IMR-90 (cell line): ENCODE measurements around the gene MSH3. TPM values are rescaled to one million over a fixed set of nuclear protein-coding genes. Genes with fewer than 3 reads are reported as not detected.

ENCODE experiments used
- ATAC-seq: fragments of 200-7000 bp; cut with Tn5 transposase; 2 replicates; pipeline ENCODE4 v1.9.1; 2020; ENCODE audit warnings: low read depth, mild to moderate bottlenecking, moderate library complexity
- BruUV-seq: library from RNA; stranded (reverse); fragments of 400-500 nt; replicated peaks from 2 replicates; lab custom pipeline; 2021; lab: Mats Ljungman, UMichigan
- CTCF ChIA-PET: fragments of 300-600 bp; formaldehyde crosslinking; extraction: SDS; loops from one replicate; lab custom pipeline; 2021; ENCODE audit warnings: antibody characterized with exemption; lab: Yijun Ruan, JAX
- POLR2A ChIA-PET: fragments of 300-600 bp; sonication (Branson Sonifier 250); formaldehyde crosslinking; loops from one replicate; lab custom pipeline; 2022; ENCODE audit warnings: antibody characterized with exemption; ENCODE audit not compliant: unreplicated experiment; lab: Charles Lee
- DNase-seq: peaks from one replicate; pipeline ENCODE4 v3.0.0; 2013
- H2AFZ ChIP-seq: replicated peaks from 2 replicates; pipeline ENCODE3; 2013; ENCODE audit warnings: low read length, mild to moderate bottlenecking; ENCODE audit not compliant: poor library complexity
- H2AK5ac ChIP-seq: 2 replicates; pipeline ENCODE4 v1.6.1; 2013; ENCODE audit warnings: low read depth, low read length, inconsistent platforms
- H2AK9ac ChIP-seq: replicated peaks from 2 replicates; pipeline ENCODE3; 2013; ENCODE audit warnings: mild to moderate bottlenecking, low read depth, low read length, moderate library complexity; ENCODE audit not compliant: poor library complexity
- H2BK120ac ChIP-seq: 2 replicates; pipeline ENCODE4 v1.6.1; 2013; ENCODE audit warnings: low read depth, low read length, inconsistent platforms
- H2BK15ac ChIP-seq: 3 replicates; pipeline ENCODE4 v1.6.1; 2013; ENCODE audit warnings: low read depth, low read length, inconsistent platforms
- H2BK20ac ChIP-seq: 2 replicates; pipeline ENCODE4 v1.6.1; 2013; ENCODE audit warnings: low read depth, mild to moderate bottlenecking, inconsistent platforms, low read length, moderate library complexity
- H2BK5ac ChIP-seq: 2 replicates; pipeline ENCODE4 v1.6.1; 2013; ENCODE audit warnings: mild to moderate bottlenecking, low read depth, low read length, inconsistent platforms; ENCODE audit not compliant: poor library complexity, severe bottlenecking
- H3K14ac ChIP-seq: replicated peaks from 2 replicates; pipeline ENCODE4 v1.6.1; 2013; ENCODE audit warnings: low read depth, low read length, inconsistent platforms
- H3K18ac ChIP-seq: 2 replicates; pipeline ENCODE4 v1.6.1; 2013; ENCODE audit warnings: low read depth, low read length, control low read depth
- H3K23ac ChIP-seq: 2 replicates; pipeline ENCODE4 v1.6.1; 2013; ENCODE audit warnings: low read depth, low read length, inconsistent platforms
- H3K27ac ChIP-seq: 2 replicates; pipeline ENCODE4 v1.5.1; 2013; ENCODE audit warnings: mild to moderate bottlenecking, control low read depth, low read length; ENCODE audit not compliant: insufficient read depth
- H3K27me3 ChIP-seq: 2 replicates; pipeline ENCODE4 v1.6.1; 2013; ENCODE audit warnings: low read length; ENCODE audit not compliant: control insufficient read depth, insufficient read depth
- H3K36me3 ChIP-seq: 2 replicates; pipeline ENCODE4 v1.6.1; 2013; ENCODE audit warnings: low read length, mixed read lengths; ENCODE audit not compliant: control insufficient read depth, insufficient read depth
- H3K4ac ChIP-seq: 2 replicates; pipeline ENCODE4 v1.6.1; 2013; ENCODE audit warnings: low read depth, low read length, inconsistent platforms
- H3K4me1 ChIP-seq: 2 replicates; pipeline ENCODE4 v1.6.1; 2013; ENCODE audit warnings: low read length, mixed read lengths; ENCODE audit not compliant: control insufficient read depth, insufficient read depth
- H3K4me2 ChIP-seq: 2 replicates; pipeline ENCODE4 v1.6.1; 2013; ENCODE audit warnings: low read depth, mild to moderate bottlenecking, control low read depth, low read length, moderate library complexity
- H3K4me3 ChIP-seq: 2 replicates; pipeline ENCODE4 v1.5.1; 2013; ENCODE audit warnings: low read depth, mild to moderate bottlenecking, control low read depth, low read length, moderate library complexity; ENCODE audit not compliant: insufficient read depth
- H3K56ac ChIP-seq: 2 replicates; pipeline ENCODE4 v1.6.1; 2013; ENCODE audit warnings: low read length, inconsistent platforms; ENCODE audit not compliant: insufficient read depth; ENCODE audit errors: extremely low read depth
- H3K79me1 ChIP-seq, 2 experiments: 2 replicates each; pipeline ENCODE4 v1.6.1; 2013; ENCODE audit warnings: low read length in 2 of 2, inconsistent platforms in 1 of 2, low read depth in 1 of 2
- H3K9ac ChIP-seq: 2 replicates; pipeline ENCODE4 v1.6.1; 2013; ENCODE audit warnings: low read depth, low read length, control low read depth
- H3K9me1 ChIP-seq: 2 replicates; pipeline ENCODE4 v1.6.1; 2013; ENCODE audit warnings: low read length, inconsistent platforms; ENCODE audit not compliant: insufficient read depth
- H3K9me3 ChIP-seq: 2 replicates; pipeline ENCODE4 v1.6.1; 2013; ENCODE audit warnings: low read length; ENCODE audit not compliant: control insufficient read depth, insufficient read depth
- H4K20me1 ChIP-seq: 2 replicates; pipeline ENCODE4 v1.6.1; 2013; ENCODE audit warnings: low read length, inconsistent platforms; ENCODE audit not compliant: insufficient read depth
- H4K5ac ChIP-seq: 2 replicates; pipeline ENCODE4 v1.6.1; 2013; ENCODE audit warnings: mild to moderate bottlenecking, low read depth, low read length, control low read depth
- H4K8ac ChIP-seq, 2 experiments: 2 replicates each; pipeline ENCODE4 v1.6.1; 2013; ENCODE audit warnings: low read depth in 2 of 2, low read length in 2 of 2, control low read depth in 1 of 2, inconsistent platforms in 1 of 2
- H4K91ac ChIP-seq: 2 replicates; pipeline ENCODE4 v1.6.1; 2013; ENCODE audit warnings: low read depth, low read length, inconsistent platforms; ENCODE audit not compliant: insufficient read depth
- BHLHE40 ChIP-seq: fragments of 150-350 bp; IDR thresholded peaks from 2 replicates; pipeline ENCODE4 v1.6.1; 2016; ENCODE audit warnings: mild to moderate bottlenecking, low read depth, low read length
- CEBPB ChIP-seq: IDR thresholded peaks from 2 replicates; pipeline ENCODE4 v1.6.1; 2012; ENCODE audit warnings: low read depth, low read length, improper control_type of control experiment
- MAZ ChIP-seq: IDR thresholded peaks from 2 replicates; pipeline ENCODE4 v1.6.1; 2012; ENCODE audit warnings: low read depth, mild to moderate bottlenecking, low read length, improper control_type of control experiment, moderate library complexity, borderline replicate concordance
- NFE2L2 ChIP-seq: fragments of 150-350 bp; IDR thresholded peaks from 2 replicates; pipeline ENCODE4 v1.6.1; 2016; ENCODE audit warnings: low read depth, mild to moderate bottlenecking, low read length
- POLR2A ChIP-seq: IDR thresholded peaks from 2 replicates; pipeline ENCODE4 v1.6.1; 2012; ENCODE audit warnings: mild to moderate bottlenecking, low read depth, low read length
- RAD21 ChIP-seq: IDR thresholded peaks from 2 replicates; pipeline ENCODE4 v1.6.1; 2012; ENCODE audit warnings: low read length, improper control_type of control experiment
- RCOR1 ChIP-seq: IDR thresholded peaks from 2 replicates; pipeline ENCODE4 v1.6.1; 2012; ENCODE audit warnings: mild to moderate bottlenecking, low read length, improper control_type of control experiment; ENCODE audit not compliant: insufficient replicate concordance
- RFX5 ChIP-seq: IDR thresholded peaks from 2 replicates; pipeline ENCODE4 v1.8.0; 2012; ENCODE audit warnings: low read depth, mild to moderate bottlenecking, low read length, moderate library complexity
- SMC3 ChIP-seq: fragments of 150-350 bp; IDR thresholded peaks from 2 replicates; pipeline ENCODE4 v1.6.1; 2016; ENCODE audit warnings: low read depth, mild to moderate bottlenecking, antibody characterized with exemption, low read length, moderate library complexity
- USF2 ChIP-seq: fragments of 150-350 bp; IDR thresholded peaks from 2 replicates; pipeline ENCODE4 v1.6.1; 2017; ENCODE audit warnings: mild to moderate bottlenecking, antibody characterized with exemption, low read length, low read depth
- WGBS, 2 experiments: methylation state at CpG; one replicate each; pipeline versions ENCODE4 v1.1.5 to v1.1.7; 2013; ENCODE audit warnings: missing lambda C conversion rate in 2 of 2; ENCODE audit not compliant: insufficient read length in 1 of 2; ENCODE audit errors: extremely low coverage in 2 of 2; 5-methylcytosine and 5-hydroxymethylcytosine counted together
- dilution Hi-C: fragments of 300-500 bp; cut with HindIII; formaldehyde crosslinking; loops from one replicate; pipeline ENCODE4 v1.14.3; 2018; ENCODE audit warnings: low sequenced_read_pairs; ENCODE audit not compliant: unreplicated experiment
- in situ Hi-C: fragments of 300-500 bp; cut with MboI; formaldehyde crosslinking; loops from 3 replicates; pipeline ENCODE4 v1.14.3; 2019; ENCODE audit warnings: low sequenced_read_pairs, inconsistent platforms, mixed read lengths
- intact Hi-C: fragments of 100-400 bp; cut with micrococcal nuclease; formaldehyde crosslinking; loops from 2 replicates; pipeline ENCODE4 v1.10.0; 2022
- polyA plus RNA-seq, 3 experiments: library from polyadenylated mRNA; depleted of rRNA; stranded (reverse); fragments of >200 nt; gene quantifications; 2 replicates each; pipeline ENCODE4 v1.2.3, GENCODE V29; 2012; ENCODE audit warnings: low replicate concordance in 1 of 3
- total RNA-seq: library from RNA; depleted of rRNA; stranded (reverse); fragments of >200 nt; gene quantifications from 2 replicates; pipeline ENCODE4 v1.2.3, GENCODE V29; 2012
- TF ChIP-seq, protein P1 (sequence below): fragments of 150-350 bp; IDR thresholded peaks from 2 replicates; pipeline ENCODE4 v1.6.1; 2016; ENCODE audit warnings: low read depth, mild to moderate bottlenecking, low read length, moderate library complexity, borderline replicate concordance

MSH3 gene
- total and polyA plus RNA-seq, 2 of the 4 experiments (the other 2 are of a cell fraction) = 4.6 to 13.3 TPM

DNA sequence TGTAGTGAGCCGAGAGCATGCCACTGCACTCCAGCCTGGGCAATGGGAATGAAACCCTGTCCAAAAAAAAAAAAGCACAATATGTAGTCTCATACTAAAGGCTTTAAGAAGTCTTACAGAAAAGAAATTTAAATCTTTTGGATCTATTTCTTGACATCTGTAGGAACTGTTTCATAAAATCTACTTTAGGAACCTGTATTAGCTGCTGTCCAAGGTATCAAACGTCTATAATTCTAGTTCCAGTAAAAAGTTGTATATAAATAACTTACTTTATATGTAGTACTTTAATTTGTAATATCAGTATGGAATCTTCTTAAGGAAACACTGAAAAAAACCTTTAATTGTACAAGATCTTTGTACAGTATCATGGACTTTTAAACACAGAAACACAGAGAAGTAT is 199.0 kb downstream of the MSH3 start:
- Histone ChIP-seq H4K5ac (no peak overlapping the region), H3K27ac (no peak overlapping the region), H3K9me1 (no peaks in the 10 kb centered on the region), H3K23ac (no peak overlapping the region), H2AK9ac (no peak overlapping the region), H2BK120ac (no peak overlapping the region), H3K4me2 (no peak overlapping the region), H3K18ac (no peak overlapping the region), H2BK5ac (no peak overlapping the region), H3K4me3 (no peak overlapping the region), H2BK20ac (no peak overlapping the region), H4K20me1 (no peaks in the 10 kb centered on the region), H3K79me1 (no peaks in the 10 kb centered on the region), H3K56ac (no peak overlapping the region), H2BK15ac (no peak overlapping the region), H2AFZ (no peak overlapping the region), H3K4me1 (no peaks in the 10 kb centered on the region), H3K14ac (no peak overlapping the region), H3K9me3 (peaks cover 8% of the 10 kb centered on the region), H3K36me3 (peaks cover 6% of the 10 kb centered on the region), H4K91ac (no peak overlapping the region), H3K27me3 (no peaks in the 10 kb centered on the region), H4K8ac (no peak overlapping the region), H3K9ac (no peak overlapping the region), H2AK5ac (no peak overlapping the region), H3K4ac (no peak overlapping the region)
- POLR2A ChIA-PET = no interaction called here
- CTCF ChIA-PET = no interaction called here
- dilution Hi-C loops = no loop called here
- TF ChIP-seq NFE2L2 = no peak
- TF ChIP-seq RFX5 = no peak
- TF ChIP-seq MAZ = no peak
- TF ChIP-seq BHLHE40 = no peak
- TF ChIP-seq, protein P1, sequence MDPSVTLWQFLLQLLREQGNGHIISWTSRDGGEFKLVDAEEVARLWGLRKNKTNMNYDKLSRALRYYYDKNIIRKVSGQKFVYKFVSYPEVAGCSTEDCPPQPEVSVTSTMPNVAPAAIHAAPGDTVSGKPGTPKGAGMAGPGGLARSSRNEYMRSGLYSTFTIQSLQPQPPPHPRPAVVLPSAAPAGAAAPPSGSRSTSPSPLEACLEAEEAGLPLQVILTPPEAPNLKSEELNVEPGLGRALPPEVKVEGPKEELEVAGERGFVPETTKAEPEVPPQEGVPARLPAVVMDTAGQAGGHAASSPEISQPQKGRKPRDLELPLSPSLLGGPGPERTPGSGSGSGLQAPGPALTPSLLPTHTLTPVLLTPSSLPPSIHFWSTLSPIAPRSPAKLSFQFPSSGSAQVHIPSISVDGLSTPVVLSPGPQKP = no peak
- no peak for TF ChIP-seq RAD21
- TF ChIP-seq POLR2A = no peak
- TF ChIP-seq USF2 = no peak
- no peak for TF ChIP-seq RCOR1
- no peak for TF ChIP-seq CEBPB
- no peak for TF ChIP-seq SMC3
- DNase-seq (no peak), ATAC-seq (no peak)
- in situ Hi-C loops = no loop called here
- no CpG with 5 or more reads among the region's 2 CpGs for WGBS, 2 experiments
- intact Hi-C loops = no loop called here
- BruUV-seq = no TSS peak
